Astrocyte (in vitro differentiated cells and primary cell): ENCODE measurements around the gene MYADML2. TPM values are rescaled to one million over a fixed set of nuclear protein-coding genes. Genes with fewer than 3 reads are reported as not detected.

Experiments used
- DNase-seq: peaks from one replicate; pipeline ENCODE4 v3.0.0-alpha.2; 2010; ENCODE audit warnings: low read depth
- FAIRE-seq: peaks from 2 replicates; lab custom pipeline; 2011; peaks lifted over from hg19 to GRCh38; lab: Jason Lieb, UNC
- H2AFZ ChIP-seq: 2 replicates; pipeline ENCODE4 v1.6.0; 2012; ENCODE audit warnings: low read depth, low read length, inconsistent platforms
- H3K27ac ChIP-seq: 2 replicates; pipeline ENCODE4 v1.5.1; 2011; ENCODE audit warnings: low read depth, low read length, inconsistent platforms
- H3K27me3 ChIP-seq: 2 replicates; pipeline ENCODE4 v1.6.0; 2011; ENCODE audit warnings: low read length, inconsistent platforms; ENCODE audit not compliant: insufficient read depth
- H3K36me3 ChIP-seq: 2 replicates; pipeline ENCODE4 v1.5.1; 2011; ENCODE audit warnings: low read length, inconsistent platforms; ENCODE audit not compliant: insufficient read depth
- H3K4me1 ChIP-seq: 2 replicates; pipeline ENCODE4 v1.5.1; 2011; ENCODE audit warnings: low read length, inconsistent platforms; ENCODE audit not compliant: insufficient read depth
- H3K4me2 ChIP-seq: 2 replicates; pipeline ENCODE4 v1.6.0; 2012; ENCODE audit warnings: low read length, inconsistent platforms
- H3K4me3 ChIP-seq: 2 replicates; pipeline ENCODE4 v1.5.1; 2011; ENCODE audit warnings: low read depth, mild to moderate bottlenecking, low read length, inconsistent platforms; ENCODE audit not compliant: insufficient read depth
- H3K79me2 ChIP-seq: 2 replicates; pipeline ENCODE4 v1.6.0; 2012; ENCODE audit warnings: mild to moderate bottlenecking, low read length, inconsistent platforms; ENCODE audit not compliant: insufficient read depth
- H3K9ac ChIP-seq: 2 replicates; pipeline ENCODE4 v1.6.0; 2012; ENCODE audit warnings: mild to moderate bottlenecking, low read length, inconsistent platforms
- H3K9me3 ChIP-seq: 2 replicates; pipeline ENCODE4 v1.5.1; 2012; ENCODE audit warnings: low read depth, mild to moderate bottlenecking, low read length, inconsistent platforms; ENCODE audit not compliant: insufficient read depth
- H4K20me1 ChIP-seq: 2 replicates; pipeline ENCODE4 v1.6.0; 2012; ENCODE audit warnings: low read length, inconsistent platforms; ENCODE audit not compliant: insufficient read depth
- H3K27ac Mint-ChIP-seq: one replicate; pipeline ENCODE4 v1.8.0; 2021; ENCODE audit warnings: mild to moderate bottlenecking, mixed read lengths; ENCODE audit not compliant: unreplicated experiment
- H3K27me3 Mint-ChIP-seq: one replicate; pipeline ENCODE4 v1.8.0; 2021; ENCODE audit warnings: low read depth, mixed read lengths; ENCODE audit not compliant: unreplicated experiment
- H3K36me3 Mint-ChIP-seq: one replicate; pipeline ENCODE4 v1.8.0; 2021; ENCODE audit warnings: low read depth, mixed read lengths; ENCODE audit not compliant: unreplicated experiment
- H3K4me1 Mint-ChIP-seq: one replicate; pipeline ENCODE4 v1.8.0; 2021; ENCODE audit warnings: low read depth, mixed read lengths; ENCODE audit not compliant: unreplicated experiment
- H3K4me3 Mint-ChIP-seq: one replicate; pipeline ENCODE4 v1.8.0; 2021; ENCODE audit warnings: mild to moderate bottlenecking, moderate library complexity, mixed read lengths; ENCODE audit not compliant: unreplicated experiment
- H3K9me3 Mint-ChIP-seq: one replicate; pipeline ENCODE4 v1.8.0; 2021; ENCODE audit warnings: mild to moderate bottlenecking, mixed read lengths; ENCODE audit not compliant: unreplicated experiment
- CTCF ChIP-seq: IDR thresholded peaks from 2 replicates; pipeline ENCODE4 v1.5.1; 2011; ENCODE audit warnings: low read depth, mild to moderate bottlenecking, inconsistent platforms, low read length, moderate library complexity; ENCODE audit not compliant: insufficient read depth
- EZH2 ChIP-seq: IDR thresholded peaks from 2 replicates; pipeline ENCODE4 v1.6.1; 2012; ENCODE audit warnings: mild to moderate bottlenecking, low read length, inconsistent platforms; ENCODE audit not compliant: insufficient read depth
- total RNA-seq: library from RNA; stranded (reverse); gene quantifications from 2 replicates; pipeline ENCODE4 v1.2.1, GENCODE V29; 2021

MYADML2 gene
- total RNA-seq, 1 donor from 2014 or later, result not detected

GRCh38 chr17:81900181-81900820 lies 46.7 kb downstream of the MYADML2 start:
- Mint-ChIP-seq H3K9me3 (no peaks in the 10 kb centered on the region), H3K4me3 (no peak overlapping the region), H3K36me3 (peaks cover 11% of the 10 kb centered on the region), H3K27me3 (no peaks in the 10 kb centered on the region), H3K27ac (peak overlapping the region; percentile 58), H3K4me1 (peaks cover 12% of the 10 kb centered on the region)
- Histone ChIP-seq H3K27me3 (no peaks in the 10 kb centered on the region), H3K9ac (no peak overlapping the region), H3K36me3 (peaks cover 4% of the 10 kb centered on the region), H2AFZ (no peak overlapping the region), H4K20me1 (peaks cover 22% of the 10 kb centered on the region), H3K9me3 (no peaks in the 10 kb centered on the region), H3K4me2 (no peak overlapping the region), H3K79me2 (peaks cover 14% of the 10 kb centered on the region), H3K27ac (no peak overlapping the region), H3K4me1 (peaks cover 32% of the 10 kb centered on the region), H3K4me3 (no peak overlapping the region)
- TF ChIP-seq CTCF (no peak), EZH2 (no peak)
- FAIRE-seq, result no peak
- no peak for DNase-seq

GRCh38 chr17:81899514-81900166 lies 47.4 kb downstream of the MYADML2 start:
- H3K79me2 ChIP-seq, result peaks cover 15% of the 10 kb centered on the region
- H3K27me3 ChIP-seq, result no peaks in the 10 kb centered on the region
- FAIRE-seq (no peak), DNase-seq (no peak)
- no peaks in the 10 kb centered on the region for H3K9me3 Mint-ChIP-seq
- H3K36me3 Mint-ChIP-seq, result peaks cover 13% of the 10 kb centered on the region
- no peaks in the 10 kb centered on the region for H3K27me3 Mint-ChIP-seq
- H3K4me1 ChIP-seq, result peaks cover 32% of the 10 kb centered on the region
- H3K9me3 ChIP-seq, result no peaks in the 10 kb centered on the region
- no peak overlapping the region for H2AFZ ChIP-seq
- peak overlapping the region; percentile 95 for H3K27ac ChIP-seq
- peak overlapping the region; percentile 70 for H3K4me2 ChIP-seq
- H3K4me3 ChIP-seq, result no peak overlapping the region
- peak overlapping the region; percentile 81 for H3K9ac ChIP-seq
- H4K20me1 ChIP-seq, result peaks cover 22% of the 10 kb centered on the region
- H3K4me1 Mint-ChIP-seq, result peaks cover 12% of the 10 kb centered on the region
- TF ChIP-seq CTCF (no peak), EZH2 (no peak)
- peak overlapping the region; percentile 58 for H3K27ac Mint-ChIP-seq
- peak overlapping the region; percentile 14 for H3K4me3 Mint-ChIP-seq
- peaks cover 4% of the 10 kb centered on the region for H3K36me3 ChIP-seq

DNA sequence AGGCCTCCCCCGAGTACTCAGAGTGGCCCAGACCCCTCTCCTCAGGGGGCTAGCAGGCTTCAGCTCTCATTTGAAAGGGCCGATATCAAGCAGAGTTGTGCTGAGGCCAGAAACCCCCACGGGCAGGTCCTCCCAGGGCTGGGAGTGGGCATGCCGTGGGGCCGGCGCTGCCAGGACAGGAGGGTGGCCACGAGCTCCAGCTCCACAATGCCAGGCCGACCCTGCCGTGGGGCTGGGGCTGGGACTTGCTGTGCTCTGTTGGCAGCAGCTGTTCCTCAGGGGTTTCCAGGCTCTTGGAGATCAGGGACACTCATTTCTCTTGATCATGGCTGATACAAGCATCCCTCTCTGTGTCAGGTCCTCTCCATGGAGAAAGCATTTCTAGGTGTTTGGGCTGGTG lies 48.1 kb downstream of the MYADML2 start:
- DNase-seq (no peak), FAIRE-seq (no peak)
- Histone ChIP-seq H3K4me3 (no peak overlapping the region), H3K9me3 (no peaks in the 10 kb centered on the region), H3K79me2 (peaks cover 22% of the 10 kb centered on the region), H4K20me1 (peaks cover 22% of the 10 kb centered on the region), H3K4me1 (peaks cover 32% of the 10 kb centered on the region), H3K36me3 (peaks cover 4% of the 10 kb centered on the region), H2AFZ (no peak overlapping the region), H3K27ac (peak overlapping the region; percentile 95), H3K9ac (peak overlapping the region; percentile 81), H3K27me3 (no peaks in the 10 kb centered on the region), H3K4me2 (peak overlapping the region; percentile 70)
- H3K27me3 Mint-ChIP-seq, result no peaks in the 10 kb centered on the region
- no peaks in the 10 kb centered on the region for H3K9me3 Mint-ChIP-seq
- peaks cover 13% of the 10 kb centered on the region for H3K36me3 Mint-ChIP-seq
- H3K4me1 Mint-ChIP-seq, result peaks cover 12% of the 10 kb centered on the region
- TF ChIP-seq EZH2 (no peak), CTCF (no peak)
- H3K27ac Mint-ChIP-seq, result peak overlapping the region; percentile 78
- H3K4me3 Mint-ChIP-seq, result peak overlapping the region; percentile 34
